ENCODE results near the gene CARD14.
"Not testable (repeated sequence)": the region's sequence is repeated elsewhere in the genome, so short reads cannot be mapped to it uniquely, and the experiment has no call there.

The CARD14 gene

GRCh38 chr17:80223838-80224497 is 54.1 kb downstream of the CARD14 start:
- DNase-seq (ENCODE audit: low read depth in 3 of 3), result no peak

- no peak for DNase-seq (ENCODE audit: low read depth in 3 of 3)
Observed at GRCh38 chr17:80224683-80225082, 54.9 kb downstream of the CARD14 start.

GRCh38 chr17:80225230-80225629 is 55.4 kb downstream of the CARD14 start:
- DNase-seq (ENCODE audit: low read depth in 3 of 3), result no peak

GRCh38 chr17:80227156-80227555 is 57.3 kb downstream of the CARD14 start:
- DNase-seq (ENCODE audit: low read depth in 3 of 3), result no peak

- DNase-seq (ENCODE audit: low read depth in 3 of 3), result no peak
Observed at GRCh38 chr17:80227666-80228065, 57.8 kb downstream of the CARD14 start.

GRCh38 chr17:80228477-80228876 is 58.6 kb downstream of the CARD14 start:
- DNase-seq (ENCODE audit: low read depth in 3 of 3), result no peak

GRCh38 chr17:80229011-80229410 is 59.2 kb downstream of the CARD14 start:
- DNase-seq (ENCODE audit: low read depth in 3 of 3), result no peak

- no peak for DNase-seq (ENCODE audit: low read depth in 3 of 3)
Observed at GRCh38 chr17:80232438-80232837, 62.6 kb downstream of the CARD14 start.

- DNase-seq (ENCODE audit: low read depth in 3 of 3), result no peak
Observed at GRCh38 chr17:80233202-80233601, 63.4 kb downstream of the CARD14 start.

GRCh38 chr17:80236911-80237310 is 67.1 kb downstream of the CARD14 start:
- DNase-seq (ENCODE audit: low read depth in 3 of 3), result no peak

- no peak for DNase-seq (ENCODE audit: low read depth in 3 of 3)
Observed at GRCh38 chr17:80237386-80237785, 67.6 kb downstream of the CARD14 start.

- no peak for DNase-seq (ENCODE audit: low read depth in 3 of 3)
Observed at GRCh38 chr17:80242505-80242904, 72.7 kb downstream of the CARD14 start.

GRCh38 chr17:80243526-80244433 is 74.0 kb downstream of the CARD14 start:
- DNase-seq (ENCODE audit: low read depth in 3 of 3), result no peak

- not testable (repeated sequence) for DNase-seq (ENCODE audit: low read depth in 3 of 3)
Observed at GRCh38 chr17:80244448-80244847, 74.6 kb downstream of the CARD14 start.

GRCh38 chr17:80244871-80245509 is 75.2 kb downstream of the CARD14 start:
- no peak for DNase-seq (ENCODE audit: low read depth in 3 of 3)

GRCh38 chr17:80245566-80246265 is 75.9 kb downstream of the CARD14 start:
- no peak for DNase-seq (ENCODE audit: low read depth in 3 of 3)

- no peak for DNase-seq (ENCODE audit: low read depth in 3 of 3)
Observed at GRCh38 chr17:80246266-80246681, 76.4 kb downstream of the CARD14 start.

- no peak for DNase-seq (ENCODE audit: low read depth in 3 of 3)
Observed at GRCh38 chr17:80246726-80247125, 76.9 kb downstream of the CARD14 start.

- DNase-seq (ENCODE audit: low read depth in 3 of 3), result no peak
Observed at GRCh38 chr17:80247561-80247960, 77.7 kb downstream of the CARD14 start.

GRCh38 chr17:80248001-80248893 is 78.4 kb downstream of the CARD14 start:
- DNase-seq (ENCODE audit: low read depth in 3 of 3), result no peak

Measured in stimulated activated CD4-positive, alpha-beta T cell treated with anti-CD3 and anti-CD28 coated beads, TNF-alpha, amount 100 ng/mL, for 4 hours (primary cell).